Neural progenitor cell (in vitro differentiated cells): Measurements from ENCODE around the gene SGCG.

ENCODE experiments used
- EZH2 ChIP-seq: fragments of 200-600 bp; sonication (generic); IDR thresholded peaks from 2 replicates; pipeline ENCODE4 v1.6.1; 2017; ENCODE audit warnings: antibody characterized with exemption, mild to moderate bottlenecking, moderate library complexity
- EZH2phosphoT487 ChIP-seq: fragments of 200-600 bp; sonication (generic); IDR thresholded peaks from 2 replicates; pipeline ENCODE4 v1.6.1; 2017; ENCODE audit warnings: antibody characterized with exemption
- TF ChIP-seq, protein P1 (sequence below): fragments of 200-600 bp; sonication (generic); IDR thresholded peaks from 2 replicates; pipeline ENCODE4 v1.5.1; 2017; ENCODE audit warnings: antibody characterized with exemption, mild to moderate bottlenecking

DNA sequence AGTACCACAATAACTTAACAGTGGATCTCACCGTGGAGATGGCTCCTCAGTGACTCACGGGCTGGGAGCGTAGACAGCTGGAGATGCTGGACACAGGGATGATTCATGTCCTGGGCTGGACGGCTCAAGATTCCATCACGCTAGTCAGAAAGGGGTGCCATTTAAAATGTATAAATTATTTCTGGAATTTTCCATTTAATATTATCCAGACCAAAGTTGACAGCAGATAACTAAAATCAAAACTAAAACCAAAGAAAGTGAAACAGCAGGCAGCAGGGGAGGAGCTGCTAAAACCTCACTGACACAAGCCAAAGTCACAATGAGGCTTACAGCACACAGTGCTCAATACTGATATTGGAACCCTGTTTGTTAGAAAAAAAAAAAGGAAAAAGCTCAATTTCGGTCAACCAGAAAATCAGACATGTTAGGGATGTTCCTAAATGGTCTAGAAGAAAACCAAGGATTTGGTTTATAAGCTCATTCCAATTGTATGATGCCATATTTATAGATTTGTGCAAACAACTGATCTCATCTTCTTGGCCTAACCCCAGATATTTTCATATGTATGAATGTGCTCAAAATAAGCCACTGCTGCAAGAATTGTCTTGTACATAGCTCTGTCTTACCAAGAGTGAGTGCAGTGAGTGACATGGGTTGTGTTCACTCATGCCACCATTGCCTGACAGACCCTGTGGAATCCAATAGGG, 140.9 kb downstream of the SGCG start:
- TF ChIP-seq, protein P1, sequence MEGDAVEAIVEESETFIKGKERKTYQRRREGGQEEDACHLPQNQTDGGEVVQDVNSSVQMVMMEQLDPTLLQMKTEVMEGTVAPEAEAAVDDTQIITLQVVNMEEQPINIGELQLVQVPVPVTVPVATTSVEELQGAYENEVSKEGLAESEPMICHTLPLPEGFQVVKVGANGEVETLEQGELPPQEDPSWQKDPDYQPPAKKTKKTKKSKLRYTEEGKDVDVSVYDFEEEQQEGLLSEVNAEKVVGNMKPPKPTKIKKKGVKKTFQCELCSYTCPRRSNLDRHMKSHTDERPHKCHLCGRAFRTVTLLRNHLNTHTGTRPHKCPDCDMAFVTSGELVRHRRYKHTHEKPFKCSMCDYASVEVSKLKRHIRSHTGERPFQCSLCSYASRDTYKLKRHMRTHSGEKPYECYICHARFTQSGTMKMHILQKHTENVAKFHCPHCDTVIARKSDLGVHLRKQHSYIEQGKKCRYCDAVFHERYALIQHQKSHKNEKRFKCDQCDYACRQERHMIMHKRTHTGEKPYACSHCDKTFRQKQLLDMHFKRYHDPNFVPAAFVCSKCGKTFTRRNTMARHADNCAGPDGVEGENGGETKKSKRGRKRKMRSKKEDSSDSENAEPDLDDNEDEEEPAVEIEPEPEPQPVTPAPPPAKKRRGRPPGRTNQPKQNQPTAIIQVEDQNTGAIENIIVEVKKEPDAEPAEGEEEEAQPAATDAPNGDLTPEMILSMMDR = no peak
- TF ChIP-seq EZH2phosphoT487 (no peak), EZH2 (no peak)
